HepG2 (cell line): ENCODE data around the gene SLC25A11. TPM values are rescaled to one million over a fixed set of nuclear protein-coding genes. Genes with fewer than 3 reads are reported as not detected.
A peak's percentile ranks its signal among the peaks of the same experiment; 100 is the strongest.

Experiments used
- ATAC-seq: fragments of 200-7000 bp; cut with Tn5 transposase; 3 replicates; pipeline ENCODE4 v1.9.1; 2020; ENCODE audit warnings: mild to moderate bottlenecking, moderate library complexity
- BruUV-seq: library from RNA; stranded (reverse); fragments of 400-500 nt; replicated peaks from 2 replicates; lab custom pipeline; 2021; lab: Mats Ljungman, UMichigan
- CTCF ChIA-PET: fragments of 300-600 bp; formaldehyde crosslinking; extraction: SDS; loops from one replicate; lab custom pipeline; 2021; ENCODE audit warnings: low total read pairs, inconsistent platforms, low intra/inter-chr PET ratio; lab: Yijun Ruan, JAX
- POLR2A ChIA-PET: fragments of 350-600 bp; sonication (Branson Sonifier 250); formaldehyde crosslinking; loops from one replicate; lab custom pipeline; 2020; ENCODE audit warnings: antibody characterized with exemption, inconsistent platforms; lab: Yijun Ruan, JAX
- DNase-seq: peaks from one replicate; pipeline ENCODE4 v3.0.0-alpha.2; 2015; ENCODE audit warnings: low spot score
- FAIRE-seq: peaks from 3 replicates; lab custom pipeline; 2011; peaks lifted over from hg19 to GRCh38; lab: Jason Lieb, UNC
- H2AFZ ChIP-seq: one replicate; pipeline ENCODE4 v1.6.1; 2011; ENCODE audit warnings: low read length, inconsistent platforms
- H3K27ac ChIP-seq: fragments of 300-600 bp; 3 replicates; pipeline ENCODE4 v1.8.0; 2011; ENCODE audit warnings: mixed run types, mild to moderate bottlenecking, mixed read lengths, low read length, inconsistent platforms; ENCODE audit not compliant: insufficient read depth; ENCODE audit errors: extremely low read length
- H3K27me3 ChIP-seq, 2 experiments: fragments of 200-600 bp in 1 of 2; 2 replicates in 1 of 2; 3 replicates in 1 of 2; pipeline versions ENCODE4 v1.6.0 to v1.8.0; 2011; ENCODE audit warnings: low read length in 2 of 2, mild to moderate bottlenecking in 2 of 2, moderate library complexity in 2 of 2, inconsistent platforms in 1 of 2; ENCODE audit not compliant: insufficient read depth in 2 of 2, control insufficient read depth in 1 of 2
- H3K36me3 ChIP-seq, 2 experiments: fragments of 200-600 bp in 1 of 2; replicated peaks in 1 of 2; 2 replicates in 1 of 2; 3 replicates in 1 of 2; pipeline versions ENCODE4 v1.5.1 to v1.8.0; 2011; ENCODE audit warnings: low read length in 2 of 2, inconsistent platforms in 1 of 2; ENCODE audit not compliant: insufficient read depth in 2 of 2, control insufficient read depth in 1 of 2
- H3K4me1 ChIP-seq: 2 replicates; pipeline ENCODE4 v1.5.1; 2012; ENCODE audit warnings: low read length, inconsistent platforms; ENCODE audit not compliant: insufficient read depth
- H3K4me2 ChIP-seq: 2 replicates; pipeline ENCODE4 v1.6.0; 2011; ENCODE audit warnings: low read depth, low read length, inconsistent platforms
- H3K4me3 ChIP-seq, 3 experiments: fragments of 200-600 bp in 1 of 3; sonication (generic), shearing (Covaris generic) in 1 of 3; replicated peaks in 1 of 3; 2 replicates each; pipeline ENCODE4 v1.5.1; 2011 to 2016; ENCODE audit warnings: low read length in 3 of 3, inconsistent platforms in 2 of 3, low read depth in 2 of 3, mild to moderate bottlenecking in 2 of 3, control low read depth in 1 of 3, mixed read lengths in 1 of 3; ENCODE audit not compliant: insufficient read depth in 1 of 3
- H3K79me2 ChIP-seq: one replicate; pipeline ENCODE4 v1.6.1; 2011; ENCODE audit warnings: low read length, inconsistent platforms; ENCODE audit not compliant: insufficient read depth
- H3K9ac ChIP-seq: 2 replicates; pipeline ENCODE4 v1.6.0; 2011; ENCODE audit warnings: mild to moderate bottlenecking, low read depth, low read length, inconsistent platforms; ENCODE audit not compliant: insufficient read depth
- H3K9me3 ChIP-seq: 2 replicates; pipeline ENCODE4 v1.5.1; 2012; ENCODE audit warnings: mild to moderate bottlenecking, low read length
- H4K20me1 ChIP-seq: 2 replicates; pipeline ENCODE4 v1.6.0; 2011; ENCODE audit warnings: inconsistent platforms, mild to moderate bottlenecking, low read length, moderate library complexity; ENCODE audit not compliant: insufficient read depth
- AGO2 ChIP-seq: fragments of 200-400 bp; formaldehyde crosslinking; optimal IDR thresholded peaks from 2 replicates; pipeline ENCODE3; 2017; ENCODE audit warnings: mild to moderate bottlenecking, low read depth, low read length, moderate library complexity
- ATF7 ChIP-seq, 2 experiments: fragments of 450-650 bp in 1 of 2; sonication (generic) in 1 of 2; formaldehyde crosslinking in 1 of 2; IDR thresholded peaks; 2 replicates each; pipeline versions ENCODE4 v1.4.0 to v1.6.1; 2016 to 2020; ENCODE audit warnings: antibody characterized with exemption in 1 of 2, mild to moderate bottlenecking in 1 of 2, missing genetic modification reagents in 1 of 2
- CBX2 ChIP-seq, 2 experiments: fragments of 200-600 bp in 1 of 2; sonication (generic); formaldehyde crosslinking in 1 of 2; IDR thresholded peaks; 2 replicates each; pipeline versions ENCODE4 v1.7.0 to v1.8.1; 2018 to 2022; ENCODE audit warnings: low read depth in 2 of 2, low read length in 1 of 2, mild to moderate bottlenecking in 1 of 2, missing genetic modification reagents in 1 of 2
- CREB1 ChIP-seq, 2 experiments: fragments of 450-650 bp in 1 of 2; IDR thresholded peaks; 2 replicates each; pipeline ENCODE4 v1.6.1; 2016 to 2017; ENCODE audit warnings: control low read depth in 1 of 2, mild to moderate bottlenecking in 1 of 2, missing compliant biosample characterization in 1 of 2, missing genetic modification characterization in 1 of 2
- MEF2D ChIP-seq: sonication (generic); formaldehyde crosslinking; IDR thresholded peaks from 2 replicates; pipeline ENCODE4 v1.5.1; 2020; ENCODE audit warnings: mild to moderate bottlenecking, missing genetic modification reagents
- WGBS: methylation state at CpG from one replicate; pipeline ENCODE4 v1.1.6; 2017; ENCODE audit warnings: low lambda C conversion rate; 5-methylcytosine and 5-hydroxymethylcytosine counted together
- in situ Hi-C: cut with HindIII; loops from 2 replicates; pipeline ENCODE4 v1.10.0; 2017; ENCODE audit warnings: low pct_unique_long_range_greater_than_20kb; ENCODE audit not compliant: extremely low pct_ligation_motif_present
- intact Hi-C: fragments of 100-400 bp; cut with micrococcal nuclease; formaldehyde crosslinking; loops from one replicate; pipeline ENCODE4 v1.10.0; 2022; ENCODE audit not compliant: unreplicated experiment
- polyA plus RNA-seq, 8 experiments: library from polyadenylated mRNA; depleted of rRNA in 3 of 8; stranded (reverse) in 7 of 8; unstranded in 1 of 8; fragments of >200 nt; fragmentation: Illumina TruSeq in 4 of 8; extraction: Trizol in 4 of 8; gene quantifications; 2 replicates each; pipeline versions ENCODE4 v1.2.1 to v1.2.3, GENCODE V29; 2011 to 2016; ENCODE audit warnings: low read depth in 4 of 8, missing spikeins in 1 of 8, mixed read lengths in 1 of 8; ENCODE audit not compliant: insufficient read depth in 1 of 8
- total RNA-seq, 5 experiments: library from RNA; depleted of rRNA; stranded (reverse); fragments of >200 nt; fragmentation: Illumina TruSeq; extraction: Trizol; gene quantifications; 2 replicates each; pipeline ENCODE4 v1.2.3, GENCODE V29; 2016; ENCODE audit warnings: low read depth in 1 of 5
- TF ChIP-seq, protein P1 (sequence below): IDR thresholded peaks from 2 replicates; pipeline ENCODE4 v1.6.1; 2016; ENCODE audit warnings: mild to moderate bottlenecking, missing biosample characterization, missing genetic modification reagents
- TF ChIP-seq, protein P2 (sequence below): sonication (generic); formaldehyde crosslinking; IDR thresholded peaks from 2 replicates; pipeline ENCODE4 v1.4.0; 2020; ENCODE audit warnings: mild to moderate bottlenecking, missing genetic modification reagents

The SLC25A11 gene
- total and polyA plus RNA-seq, 2 of the 13 experiments (the other 11 are each of a cell fraction or from before 2014, with no cell fraction given): 35.4 to 47.2 TPM

DNA sequence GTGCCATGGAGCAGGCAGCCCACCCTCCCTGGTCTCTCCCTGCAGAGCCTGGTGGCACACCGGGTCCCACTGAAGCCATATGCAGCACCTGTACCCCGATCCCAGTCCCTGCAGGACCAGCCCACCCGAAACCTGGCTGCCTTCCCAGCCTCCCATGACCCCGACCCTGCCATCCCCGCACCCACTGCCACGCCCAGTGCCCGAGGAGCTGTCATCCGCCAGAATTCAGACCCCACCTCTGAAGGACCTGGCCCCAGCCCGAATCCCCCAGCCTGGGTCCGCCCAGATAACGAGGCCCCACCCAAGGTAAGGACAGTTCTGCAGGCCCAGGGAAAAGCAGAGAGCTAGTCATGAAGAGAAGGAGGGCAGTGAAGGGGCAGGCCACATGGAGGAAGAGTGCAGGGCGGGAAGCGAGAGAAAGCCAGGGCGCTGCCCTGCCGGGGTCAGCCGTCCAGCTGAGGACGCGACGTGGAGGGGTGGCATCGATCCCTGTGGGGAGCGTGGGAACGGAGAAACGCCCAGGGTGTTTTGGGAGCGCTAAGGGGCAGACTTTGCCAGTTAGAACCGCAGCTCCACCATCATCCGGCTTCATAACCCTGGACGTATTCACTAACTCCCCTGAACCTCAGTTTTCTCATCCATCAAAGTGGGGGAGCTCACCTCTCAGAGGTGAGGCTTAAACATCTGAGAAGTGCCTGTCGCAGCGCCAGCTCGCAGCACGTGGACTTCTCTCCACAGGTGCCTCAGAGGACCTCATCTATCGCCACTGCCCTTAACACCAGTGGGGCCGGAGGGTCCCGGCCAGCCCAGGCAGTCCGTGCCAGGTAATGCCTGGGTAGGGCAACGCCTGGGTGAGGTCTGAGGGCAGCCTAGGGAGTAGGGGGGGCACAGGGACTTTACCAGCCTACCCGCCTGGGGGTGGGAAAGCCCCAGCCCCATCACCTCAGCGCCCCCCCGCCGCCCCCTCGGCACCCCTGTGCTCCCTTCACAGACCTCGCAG lies 48.1 kb downstream of the SLC25A11 start:
- TF ChIP-seq AGO2: peak; percentile 60
- TF ChIP-seq, protein P1, sequence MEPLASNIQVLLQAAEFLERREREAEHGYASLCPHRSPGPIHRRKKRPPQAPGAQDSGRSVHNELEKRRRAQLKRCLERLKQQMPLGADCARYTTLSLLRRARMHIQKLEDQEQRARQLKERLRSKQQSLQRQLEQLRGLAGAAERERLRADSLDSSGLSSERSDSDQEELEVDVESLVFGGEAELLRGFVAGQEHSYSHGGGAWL (CRISPR knock-in tag): no peak
- no peak for TF ChIP-seq MEF2D
- TF ChIP-seq CBX2 (IDR thresholded peaks at IDR 0.05; ENCODE audit: low read depth, low read length): no peak
- TF ChIP-seq CBX2 (CRISPR knock-in tag; IDR thresholded peaks at IDR 0.05; ENCODE audit: low read depth): no peak
- no peak for TF ChIP-seq CREB1 (IDR thresholded peaks at IDR 0.05)
- TF ChIP-seq CREB1 (CRISPR knock-in tag; IDR thresholded peaks at IDR 0.05): no peak
- TF ChIP-seq, protein P2, sequence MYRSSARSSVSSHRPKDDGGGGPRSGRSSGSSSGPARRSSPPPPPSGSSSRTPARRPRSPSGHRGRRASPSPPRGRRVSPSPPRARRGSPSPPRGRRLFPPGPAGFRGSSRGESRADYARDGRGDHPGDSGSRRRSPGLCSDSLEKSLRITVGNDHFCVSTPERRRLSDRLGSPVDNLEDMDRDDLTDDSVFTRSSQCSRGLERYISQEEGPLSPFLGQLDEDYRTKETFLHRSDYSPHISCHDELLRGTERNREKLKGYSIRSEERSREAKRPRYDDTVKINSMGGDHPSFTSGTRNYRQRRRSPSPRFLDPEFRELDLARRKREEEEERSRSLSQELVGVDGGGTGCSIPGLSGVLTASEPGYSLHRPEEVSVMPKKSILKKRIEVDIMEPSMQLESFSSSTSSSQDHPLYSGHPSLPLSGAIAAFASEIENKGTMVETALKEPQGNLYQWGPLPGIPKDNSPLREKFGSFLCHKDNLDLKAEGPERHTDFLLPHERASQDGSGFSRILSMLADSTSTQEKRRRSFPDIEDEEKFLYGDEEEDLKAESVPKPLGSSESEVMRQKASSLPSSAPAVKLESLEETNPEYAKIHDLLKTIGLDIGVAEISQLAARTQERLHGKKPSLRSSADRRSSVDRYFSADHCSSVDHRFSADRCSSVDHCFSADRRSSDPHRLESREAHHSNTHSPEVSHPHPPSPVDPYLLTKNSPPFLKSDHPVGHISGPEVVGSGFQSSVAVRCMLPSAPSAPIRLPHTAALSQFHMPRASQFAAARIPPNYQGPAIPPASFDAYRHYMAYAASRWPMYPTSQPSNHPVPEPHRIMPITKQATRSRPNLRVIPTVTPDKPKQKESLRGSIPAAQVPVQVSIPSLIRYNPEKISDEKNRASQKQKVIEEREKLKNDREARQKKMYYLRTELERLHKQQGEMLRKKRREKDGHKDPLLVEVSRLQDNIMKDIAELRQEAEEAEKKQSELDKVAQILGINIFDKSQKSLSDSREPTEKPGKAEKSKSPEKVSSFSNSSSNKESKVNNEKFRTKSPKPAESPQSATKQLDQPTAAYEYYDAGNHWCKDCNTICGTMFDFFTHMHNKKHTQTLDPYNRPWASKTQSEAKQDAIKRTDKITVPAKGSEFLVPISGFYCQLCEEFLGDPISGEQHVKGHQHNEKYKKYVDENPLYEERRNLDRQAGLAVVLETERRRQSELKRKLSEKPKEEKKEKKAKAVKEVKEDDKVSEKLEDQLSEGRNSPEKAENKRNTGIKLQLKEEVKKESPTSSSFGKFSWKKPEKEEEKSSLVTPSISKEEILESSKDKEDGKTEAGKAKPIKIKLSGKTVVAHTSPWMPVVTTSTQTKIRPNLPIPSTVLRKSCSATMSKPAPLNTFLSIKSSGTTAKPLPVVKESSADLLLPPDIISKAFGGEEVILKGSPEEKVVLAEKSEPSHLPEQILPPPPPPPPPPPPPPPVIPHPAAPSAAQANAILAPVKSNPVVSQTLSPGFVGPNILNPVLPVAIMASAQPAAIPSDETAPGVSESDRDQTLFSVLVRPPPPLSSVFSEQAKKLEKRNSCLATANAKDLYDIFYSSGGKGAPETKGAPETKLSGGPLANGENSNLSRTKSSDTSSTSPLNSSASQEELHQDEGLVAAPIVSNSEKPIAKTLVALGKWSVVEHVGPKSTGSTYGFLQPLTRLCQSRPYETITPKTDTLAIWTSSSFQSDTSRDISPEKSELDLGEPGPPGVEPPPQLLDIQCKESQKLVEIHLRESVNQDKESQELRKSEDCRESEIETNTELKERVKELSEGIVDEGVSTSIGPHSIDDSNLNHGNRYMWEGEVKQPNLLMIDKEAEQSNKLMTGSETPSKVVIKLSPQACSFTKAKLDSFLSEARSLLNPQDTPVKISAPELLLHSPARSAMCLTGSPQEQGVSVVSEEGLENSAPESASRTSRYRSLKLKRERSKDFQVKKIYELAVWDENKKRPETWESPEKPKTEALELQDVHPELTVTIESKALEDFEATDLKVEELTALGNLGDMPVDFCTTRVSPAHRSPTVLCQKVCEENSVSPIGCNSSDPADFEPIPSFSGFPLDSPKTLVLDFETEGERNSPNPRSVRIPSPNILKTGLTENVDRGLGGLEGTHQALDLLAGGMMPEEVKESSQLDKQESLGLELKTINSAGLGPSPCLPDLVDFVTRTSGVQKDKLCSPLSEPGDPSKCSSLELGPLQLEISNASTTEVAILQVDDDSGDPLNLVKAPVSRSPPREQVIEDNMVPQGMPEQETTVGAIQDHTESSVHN (CRISPR knock-in tag): no peak
- TF ChIP-seq ATF7 (IDR thresholded peaks at IDR 0.05): no peak
- no peak for TF ChIP-seq ATF7 (CRISPR knock-in tag; IDR thresholded peaks at IDR 0.05)
- no peak overlapping the region for H3K9ac ChIP-seq
- peaks cover 35 to 79% of the 10 kb centered on the region in 2 experiments; a peak in 4 of 5 replicates for H3K36me3 ChIP-seq
- H3K79me2 ChIP-seq: no peaks in the 10 kb centered on the region
- no peaks in the 10 kb centered on the region for H3K27me3 ChIP-seq
- no peak overlapping the region for H3K27ac ChIP-seq
- no peak overlapping the region for H3K4me2 ChIP-seq
- intact Hi-C loops (no loop called here), in situ Hi-C loops (loop anchor here (10.0 kb wide), 1 partner anchor 337 kb away; the partner anchor contains the start of gene MYBBP1A)
- POLR2A ChIA-PET: no interaction called here
- H3K4me1 ChIP-seq: no peaks in the 10 kb centered on the region
- no peaks in the 10 kb centered on the region for H3K9me3 ChIP-seq
- CTCF ChIA-PET: no interaction called here
- 94% methylated on average over 26 of the region's 42 CpGs for WGBS
- H2AFZ ChIP-seq: no peak overlapping the region
- DNase-seq: no peak
- no peak for ATAC-seq
- no peaks in the 10 kb centered on the region for H4K20me1 ChIP-seq
- BruUV-seq: no TSS peak
- FAIRE-seq: no peak
- no peak overlapping the region for H3K4me3 ChIP-seq
